HCT116 (cell line): ENCODE results near the gene KIF7.

Experiments used
- EZH2phosphoT487 ChIP-seq: fragments of 200-600 bp; IDR thresholded peaks from 2 replicates; pipeline ENCODE4 v1.6.1; 2018; ENCODE audit warnings: antibody characterized with exemption, borderline replicate concordance
- POLR2A ChIP-seq: IDR thresholded peaks from 2 replicates; pipeline ENCODE4 v1.7.0; 2011; ENCODE audit warnings: borderline replicate concordance; ENCODE audit not compliant: insufficient read depth, insufficient read length; ENCODE audit errors: extremely low read depth

DNA sequence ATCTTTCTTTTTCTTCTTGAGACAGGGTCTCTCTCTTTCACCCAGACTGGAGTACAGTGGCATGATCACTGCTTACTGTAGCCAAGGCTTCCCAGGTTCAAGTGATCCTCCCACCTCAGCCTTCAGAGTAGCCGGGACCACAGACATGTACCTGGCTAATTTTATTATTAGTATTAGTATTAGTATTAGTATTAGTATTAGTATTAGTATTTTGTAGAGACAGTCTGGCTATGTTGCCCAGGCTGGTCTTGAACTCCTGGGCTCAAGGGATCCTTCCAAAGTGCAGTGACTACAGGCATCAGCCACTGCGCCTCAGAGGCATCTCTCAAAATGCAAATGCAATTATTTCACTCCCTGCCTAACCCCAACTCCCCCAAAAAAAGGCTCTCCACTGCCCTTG is 1.7 kb downstream of the KIF7 start:
- no peak for TF ChIP-seq EZH2phosphoT487
- TF ChIP-seq POLR2A, result no peak
